ENCODE measurements around the gene GP2.

GRCh38 chr16:20321671-20322070 lies 5.6 kb downstream of the GP2 start:
- TF ChIP-seq CTCF (IDR thresholded peaks at IDR 0.05): no peak
- TF ChIP-seq POLR2A (IDR thresholded peaks at IDR 0.05): no peak
- no peak for TF ChIP-seq POLR2AphosphoS5 (IDR thresholded peaks at IDR 0.05)
